Trophoblast cell (in vitro differentiated cells and primary cell): ENCODE measurements around the gene MRTFA.
"Not testable (repeated sequence)": the region's sequence is repeated elsewhere in the genome, so short reads cannot be mapped to it uniquely, and the experiment has no call there.

Source experiments
- DNase-seq, 2 donors: peaks; one replicate each; pipeline ENCODE4 v3.0.0-alpha.2; 2016
- H2AFZ ChIP-seq: 2 replicates; pipeline ENCODE4 v1.6.1; 2013; ENCODE audit warnings: low read length, moderate library complexity, mild to moderate bottlenecking; ENCODE audit not compliant: insufficient read depth, poor library complexity
- H2AK5ac ChIP-seq: 2 replicates; pipeline ENCODE4 v1.6.1; 2013; ENCODE audit warnings: mild to moderate bottlenecking, low read length
- H2BK120ac ChIP-seq: 2 replicates; pipeline ENCODE4 v1.6.1; 2013; ENCODE audit warnings: low read length, mild to moderate bottlenecking, moderate library complexity; ENCODE audit not compliant: insufficient read depth, poor library complexity
- H2BK12ac ChIP-seq: 2 replicates; pipeline ENCODE4 v1.6.1; 2013; ENCODE audit warnings: mild to moderate bottlenecking, low read length, moderate library complexity
- H2BK5ac ChIP-seq: 2 replicates; pipeline ENCODE4 v1.6.1; 2013; ENCODE audit warnings: low read length, low read depth, moderate library complexity, mild to moderate bottlenecking; ENCODE audit not compliant: poor library complexity
- H3K14ac ChIP-seq: 2 replicates; pipeline ENCODE4 v1.6.1; 2013; ENCODE audit warnings: mild to moderate bottlenecking, low read length
- H3K18ac ChIP-seq: 2 replicates; pipeline ENCODE4 v1.6.1; 2013; ENCODE audit warnings: mild to moderate bottlenecking, low read length
- H3K23ac ChIP-seq: 2 replicates; pipeline ENCODE4 v1.6.1; 2013; ENCODE audit warnings: low read length
- H3K27ac ChIP-seq: 2 replicates; pipeline ENCODE4 v1.5.1; 2013; ENCODE audit warnings: low read depth, mild to moderate bottlenecking, inconsistent platforms, low read length, moderate library complexity
- H3K27me3 ChIP-seq: 2 replicates; pipeline ENCODE4 v1.6.1; 2013; ENCODE audit warnings: inconsistent platforms, mild to moderate bottlenecking, low read length, moderate library complexity; ENCODE audit not compliant: insufficient read depth
- H3K36me3 ChIP-seq, 2 experiments: 1 replicate in 1 of 2; 2 replicates in 1 of 2; pipeline ENCODE4 v1.6.1; 2013; ENCODE audit warnings: low read length in 2 of 2, mild to moderate bottlenecking in 2 of 2, moderate library complexity in 1 of 2; ENCODE audit not compliant: insufficient read depth in 2 of 2, control insufficient read depth in 1 of 2
- H3K4ac ChIP-seq: 2 replicates; pipeline ENCODE4 v1.6.1; 2013; ENCODE audit warnings: low read depth, mild to moderate bottlenecking, low read length, moderate library complexity
- H3K4me1 ChIP-seq, 2 experiments: 1 replicate in 1 of 2; 2 replicates in 1 of 2; pipeline ENCODE4 v1.6.1; 2013; ENCODE audit warnings: low read length in 2 of 2, mild to moderate bottlenecking in 2 of 2, moderate library complexity in 1 of 2; ENCODE audit not compliant: insufficient read depth in 2 of 2, control insufficient read depth in 1 of 2
- H3K4me2 ChIP-seq: 2 replicates; pipeline ENCODE4 v1.6.1; 2013; ENCODE audit warnings: inconsistent platforms, mild to moderate bottlenecking, low read length, moderate library complexity
- H3K4me3 ChIP-seq: 2 replicates; pipeline ENCODE4 v1.5.1; 2013; ENCODE audit warnings: mild to moderate bottlenecking, low read depth, low read length, inconsistent platforms
- H3K79me1 ChIP-seq: one replicate; pipeline ENCODE4 v1.6.1; 2013; ENCODE audit warnings: low read length
- H3K79me2 ChIP-seq: 2 replicates; pipeline ENCODE4 v1.6.1; 2013; ENCODE audit warnings: low read length, mild to moderate bottlenecking; ENCODE audit not compliant: control insufficient read depth, insufficient read depth, poor library complexity
- H3K9ac ChIP-seq: 2 replicates; pipeline ENCODE4 v1.6.1; 2013; ENCODE audit warnings: mild to moderate bottlenecking, low read length
- H3K9me3 ChIP-seq: 2 replicates; pipeline ENCODE4 v1.6.1; 2013; ENCODE audit warnings: low read depth, mild to moderate bottlenecking, control low read depth, inconsistent platforms, low read length; ENCODE audit not compliant: insufficient read depth
- H4K12ac ChIP-seq: 2 replicates; pipeline ENCODE4 v1.6.1; 2013; ENCODE audit warnings: low read depth, mild to moderate bottlenecking, low read length, moderate library complexity
- H4K8ac ChIP-seq: 2 replicates; pipeline ENCODE4 v1.6.1; 2013; ENCODE audit warnings: low read depth, mild to moderate bottlenecking, low read length, moderate library complexity
- H4K91ac ChIP-seq: one replicate; pipeline ENCODE4 v1.6.1; 2013; ENCODE audit warnings: low read depth, mild to moderate bottlenecking, low read length, moderate library complexity
- WGBS: extraction: QIAGEN DNeasy Blood & Tissue Kit; methylation state at CpG from one replicate; pipeline ENCODE4 v1.1.7; 2013; ENCODE audit warnings: missing lambda C conversion rate; ENCODE audit not compliant: insufficient read length, insufficient coverage; ENCODE audit errors: extremely low coverage; 5-methylcytosine and 5-hydroxymethylcytosine counted together

MRTFA gene

DNA sequence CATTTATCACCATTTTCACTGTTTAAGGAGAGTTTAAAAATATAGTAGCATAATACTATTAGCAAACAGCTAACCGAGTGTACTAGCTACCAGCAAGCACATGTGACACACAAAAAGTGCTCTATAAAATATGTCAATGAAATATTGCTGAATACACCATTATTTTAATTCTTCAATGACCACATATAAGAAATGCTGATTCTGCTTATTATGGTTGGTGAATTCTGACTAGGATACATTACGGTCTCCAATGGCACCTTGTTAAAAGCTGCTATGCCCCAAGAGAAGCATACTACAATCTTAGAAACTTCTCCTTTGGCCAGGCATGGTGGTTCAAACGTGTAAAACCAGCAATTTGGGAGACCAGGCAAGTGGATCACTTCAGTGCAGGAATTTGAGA lies 129.8 kb downstream of the MRTFA start:
- H2AK5ac ChIP-seq = no peak overlapping the region
- H3K18ac ChIP-seq = no peak overlapping the region
- no CpG with 5 or more reads among the region's 3 CpGs for WGBS
- no peak overlapping the region for H2AFZ ChIP-seq
- H2BK120ac ChIP-seq = no peak overlapping the region
- H3K14ac ChIP-seq = no peak overlapping the region
- H3K79me1 ChIP-seq = peaks cover 14% of the 10 kb centered on the region
- no peak overlapping the region for H3K4me2 ChIP-seq
- no peaks in the 10 kb centered on the region for H3K27me3 ChIP-seq
- H2BK5ac ChIP-seq = no peak overlapping the region
- peaks cover 1 to 2% of the 10 kb centered on the region in 2 experiments for H3K36me3 ChIP-seq
- no peak overlapping the region for H3K9ac ChIP-seq
- no peak for DNase-seq
- no peak overlapping the region for H4K91ac ChIP-seq
- H3K9me3 ChIP-seq = no peaks in the 10 kb centered on the region
- no peak overlapping the region for H2BK12ac ChIP-seq
- H3K27ac ChIP-seq = no peak overlapping the region
- H3K23ac ChIP-seq = no peak overlapping the region
- H4K12ac ChIP-seq = no peak overlapping the region
- H3K79me2 ChIP-seq = peaks cover 5% of the 10 kb centered on the region
- H4K8ac ChIP-seq = no peak overlapping the region
- H3K4me1 ChIP-seq = peaks cover 12 to 15% of the 10 kb centered on the region in 2 experiments
- H3K4me3 ChIP-seq = no peak overlapping the region
- peak overlapping the region; percentile 12 for H3K4ac ChIP-seq

DNA sequence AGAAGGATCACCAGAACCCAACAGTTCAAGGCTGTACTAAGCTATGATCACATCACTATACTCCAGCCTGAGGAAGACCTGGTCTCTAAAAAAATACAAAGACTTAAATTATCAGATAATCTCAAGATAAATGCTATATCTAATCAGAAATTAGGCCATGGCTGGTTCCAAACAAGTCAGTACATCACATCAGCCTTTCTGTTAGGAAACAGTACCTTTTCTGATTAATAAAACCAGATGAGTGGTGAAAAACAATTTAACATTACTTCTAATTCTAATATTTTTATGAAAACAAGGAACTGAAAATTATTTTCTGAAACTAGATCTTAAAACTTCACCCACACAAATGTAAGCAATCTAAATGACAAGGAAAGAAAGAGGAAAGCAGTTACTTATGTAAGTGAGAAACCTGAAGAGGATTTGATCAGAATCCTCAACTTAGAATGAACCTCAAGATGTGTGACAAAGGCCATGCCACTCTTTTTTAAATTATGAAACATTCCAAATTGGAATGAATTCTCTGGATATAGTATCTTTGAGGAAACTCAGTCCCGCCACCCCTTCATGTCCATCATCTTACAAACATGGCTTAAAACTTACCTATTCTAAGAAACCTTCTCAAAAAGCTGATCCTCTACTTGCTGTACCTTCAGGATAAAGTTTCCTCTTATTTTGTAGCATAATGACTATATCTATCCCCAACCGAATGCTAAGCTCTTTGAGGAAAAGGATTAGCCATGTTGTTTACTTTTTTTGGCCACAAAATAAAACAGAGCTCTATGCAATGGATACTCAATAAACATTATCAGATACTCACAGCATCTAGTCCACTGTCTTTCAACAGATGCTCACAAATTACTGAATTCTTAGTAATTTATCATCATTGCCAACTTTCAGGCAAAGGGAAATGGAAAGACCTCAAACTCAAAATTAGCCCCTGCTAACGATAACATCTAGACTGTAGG lies 132.0 kb downstream of the MRTFA start:
- peaks cover 4% of the 10 kb centered on the region for H3K79me2 ChIP-seq
- no peak overlapping the region for H2BK12ac ChIP-seq
- H4K12ac ChIP-seq = no peak overlapping the region
- no peak overlapping the region for H2BK120ac ChIP-seq
- whole genome bisulfite sequencing = no CpG with 5 or more reads among the region's 3 CpGs
- H3K27ac ChIP-seq = no peak overlapping the region
- H3K18ac ChIP-seq = no peak overlapping the region
- no peaks in the 10 kb centered on the region for H3K9me3 ChIP-seq
- H2AK5ac ChIP-seq = no peak overlapping the region
- no peak for DNase-seq
- H3K14ac ChIP-seq = no peak overlapping the region
- H3K4ac ChIP-seq = no peak overlapping the region
- no peak overlapping the region for H4K91ac ChIP-seq
- H3K79me1 ChIP-seq = peaks cover 10% of the 10 kb centered on the region
- H2AFZ ChIP-seq = no peak overlapping the region
- peaks cover 0 to 2% of the 10 kb centered on the region in 2 experiments for H3K36me3 ChIP-seq
- no peaks in the 10 kb centered on the region for H3K27me3 ChIP-seq
- no peak overlapping the region for H3K4me2 ChIP-seq
- no peak overlapping the region for H4K8ac ChIP-seq
- no peak overlapping the region for H3K23ac ChIP-seq
- no peak overlapping the region for H2BK5ac ChIP-seq
- no peak overlapping the region for H3K9ac ChIP-seq
- peaks cover 7 to 8% of the 10 kb centered on the region in 2 experiments for H3K4me1 ChIP-seq
- H3K4me3 ChIP-seq = no peak overlapping the region

DNA sequence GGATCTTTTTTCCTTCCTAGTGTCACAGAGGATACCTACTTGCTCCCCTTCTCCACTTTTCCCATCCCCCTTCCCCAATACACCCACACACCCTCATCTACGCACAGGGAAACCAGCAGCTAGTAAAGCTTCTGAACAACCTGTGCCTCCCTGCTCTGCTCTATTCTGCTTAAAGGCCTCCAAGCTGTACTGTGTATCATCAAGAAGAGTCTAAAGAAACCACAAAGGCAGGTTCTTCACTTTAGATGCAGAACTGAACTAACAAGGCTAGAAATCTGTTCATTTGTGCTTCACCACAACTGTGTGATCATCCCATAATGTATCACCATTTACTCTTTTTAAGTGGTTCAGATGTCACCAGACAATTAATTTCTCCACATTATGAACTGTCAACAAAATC lies 133.6 kb downstream of the MRTFA start:
- Histone ChIP-seq H3K36me3 (peaks cover 0 to 2% of the 10 kb centered on the region in 2 experiments), H4K12ac (no peak overlapping the region), H2BK12ac (no peak overlapping the region), H3K14ac (no peak overlapping the region), H3K9me3 (no peaks in the 10 kb centered on the region), H3K79me2 (peaks cover 4% of the 10 kb centered on the region), H3K79me1 (peaks cover 8% of the 10 kb centered on the region), H2BK5ac (no peak overlapping the region), H3K9ac (no peak overlapping the region), H3K4me1 (peaks cover 9 to 11% of the 10 kb centered on the region in 2 experiments), H2AFZ (no peak overlapping the region), H4K8ac (no peak overlapping the region), H3K27me3 (no peaks in the 10 kb centered on the region), H3K18ac (no peak overlapping the region), H3K23ac (no peak overlapping the region), H3K27ac (no peak overlapping the region), H3K4ac (no peak overlapping the region), H2BK120ac (no peak overlapping the region), H3K4me3 (no peak overlapping the region), H2AK5ac (no peak overlapping the region), H3K4me2 (no peak overlapping the region), H4K91ac (no peak overlapping the region)
- no peak for DNase-seq
- no CpG with 5 or more reads among the region's 1 CpG for WGBS

DNA sequence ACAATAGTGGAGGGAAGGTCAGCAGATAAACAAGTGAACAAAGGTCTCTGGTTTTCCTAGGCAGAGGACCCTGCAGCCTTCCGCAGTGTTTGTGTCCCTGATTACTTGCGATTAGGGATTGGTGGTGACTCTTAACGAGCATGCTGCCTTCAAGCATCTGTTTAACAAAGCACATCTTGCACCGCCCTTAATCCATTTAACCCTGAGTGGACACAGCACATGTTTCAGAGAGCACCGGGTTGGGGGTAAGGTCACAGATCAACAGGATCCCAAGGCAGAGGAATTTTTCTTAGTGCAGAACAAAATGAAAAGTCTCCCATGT lies 136.1 kb downstream of the MRTFA start:
- not testable (repeated sequence) for H4K8ac ChIP-seq, H3K9me3 ChIP-seq, H3K27me3 ChIP-seq, H3K4me1 ChIP-seq, H2AK5ac ChIP-seq, H3K18ac ChIP-seq, H3K14ac ChIP-seq, H3K9ac ChIP-seq, H4K91ac ChIP-seq, H3K4me3 ChIP-seq, H2BK12ac ChIP-seq, H3K4ac ChIP-seq, H3K4me2 ChIP-seq, H2BK5ac ChIP-seq, DNase-seq, H2AFZ ChIP-seq, H3K36me3 ChIP-seq, H3K23ac ChIP-seq, H4K12ac ChIP-seq, H3K79me2 ChIP-seq, H2BK120ac ChIP-seq
- no CpG with 5 or more reads among the region's 5 CpGs for WGBS
- H3K79me1 ChIP-seq = peaks cover 12% of the 10 kb centered on the region
- peak overlapping the region; percentile 53 for H3K27ac ChIP-seq
